CD4-positive, alpha-beta T cell (primary cell): ENCODE measurements around the gene ERO1A. TPM values are rescaled to one million over a fixed set of nuclear protein-coding genes. Genes with fewer than 3 reads are reported as not detected.
"Not testable (repeated sequence)": the region's sequence is repeated elsewhere in the genome, so short reads cannot be mapped to it uniquely, and the experiment has no call there.

Experiments
- ATAC-seq: fragments of 200-7000 bp; cut with Tn5 transposase; one replicate; pipeline ENCODE4 v1.10.0; 2022; ENCODE audit warnings: mild to moderate bottlenecking; ENCODE audit not compliant: poor library complexity
- CTCF ChIA-PET: fragments of 350-600 bp; sonication (Branson Sonifier 250); formaldehyde crosslinking; loops from one replicate; lab custom pipeline; 2021; ENCODE audit warnings: antibody characterized with exemption, inconsistent platforms; lab: Charles Lee
- POLR2A ChIA-PET: fragments of 350-600 bp; sonication (Branson Sonifier 250); formaldehyde crosslinking; loops from one replicate; lab custom pipeline; 2021; ENCODE audit warnings: antibody characterized with exemption, inconsistent platforms; lab: Charles Lee
- DNase-seq, 14 experiments: peaks; one replicate each; pipeline ENCODE4 v3.0.0-alpha.2; 2013 to 2020; ENCODE audit warnings: mixed read lengths in 2 of 14
- H3K27ac ChIP-seq, 2 donors: one replicate each; pipeline versions ENCODE4 v1.5.1 to v1.7.0; 2013; ENCODE audit warnings: low read length in 2 of 2, low read depth in 1 of 2, mild to moderate bottlenecking in 1 of 2
- H3K27me3 ChIP-seq, 2 experiments: 1 replicate in 1 of 2; 2 replicates in 1 of 2; pipeline versions ENCODE4 v1.6.1 to v1.7.0; 2013; ENCODE audit warnings: low read length in 2 of 2, control low read depth in 1 of 2, mild to moderate bottlenecking in 1 of 2, moderate library complexity in 1 of 2; ENCODE audit not compliant: insufficient read depth in 2 of 2, control insufficient read depth in 1 of 2
- H3K36me3 ChIP-seq: one replicate; pipeline ENCODE4 v1.6.1; 2013; ENCODE audit warnings: low read length, control low read depth; ENCODE audit not compliant: insufficient read depth
- H3K4me1 ChIP-seq: one replicate; pipeline ENCODE4 v1.6.1; 2013; ENCODE audit warnings: low read length, control low read depth; ENCODE audit not compliant: insufficient read depth
- H3K4me3 ChIP-seq: one replicate; pipeline ENCODE4 v1.5.1; 2013; ENCODE audit warnings: mild to moderate bottlenecking, low read length, moderate library complexity
- H3K9me3 ChIP-seq, 2 experiments: 1 replicate in 1 of 2; 2 replicates in 1 of 2; pipeline versions ENCODE4 v1.6.1 to v1.7.0; 2013; ENCODE audit warnings: low read length in 2 of 2, mild to moderate bottlenecking in 2 of 2, control low read depth in 1 of 2, moderate library complexity in 1 of 2; ENCODE audit not compliant: control insufficient read depth in 1 of 2, insufficient read depth in 1 of 2
- H3K27ac Mint-ChIP-seq: one replicate; pipeline ENCODE4 v1.8.0; 2020; ENCODE audit warnings: mixed read lengths
- H3K27me3 Mint-ChIP-seq: one replicate; pipeline ENCODE4 v1.8.0; 2021; ENCODE audit warnings: mixed read lengths
- H3K36me3 Mint-ChIP-seq: one replicate; pipeline ENCODE4 v1.8.0; 2021; ENCODE audit warnings: low read depth, mixed read lengths
- H3K4me1 Mint-ChIP-seq: one replicate; pipeline ENCODE4 v1.8.0; 2021; ENCODE audit warnings: low read depth, mixed read lengths
- H3K4me3 Mint-ChIP-seq: one replicate; pipeline ENCODE4 v1.8.0; 2020; ENCODE audit warnings: mild to moderate bottlenecking, mixed read lengths
- H3K9me3 Mint-ChIP-seq: one replicate; pipeline ENCODE4 v1.8.0; 2020; ENCODE audit warnings: mixed read lengths
- intact Hi-C, 2 experiments: fragments of 100-400 bp; cut with DNase I in 1 of 2; cut with micrococcal nuclease in 1 of 2; formaldehyde crosslinking; loops; one replicate each; pipeline versions ENCODE4 v1.15.1 to v1.9.0; 2023 to 2025; cut with DNase I, micrococcal nuclease
- total RNA-seq, 174 experiments: library from RNA in 2 of 174; stranded (reverse) in 2 of 174; gene quantifications; one replicate each; pipeline ENCODE4 v1.2.3 and lab custom pipeline; 2021 to 2026
- TF ChIP-seq, protein P1 (sequence below): fragments of 200-600 bp; IDR thresholded peaks from one replicate; pipeline ENCODE4 v1.8.0; 2022; ENCODE audit warnings: antibody characterized with exemption, mild to moderate bottlenecking

The ERO1A gene
- total RNA-seq, 2 experiments from 2014 or later: 58.6 to 60.7 TPM

DNA sequence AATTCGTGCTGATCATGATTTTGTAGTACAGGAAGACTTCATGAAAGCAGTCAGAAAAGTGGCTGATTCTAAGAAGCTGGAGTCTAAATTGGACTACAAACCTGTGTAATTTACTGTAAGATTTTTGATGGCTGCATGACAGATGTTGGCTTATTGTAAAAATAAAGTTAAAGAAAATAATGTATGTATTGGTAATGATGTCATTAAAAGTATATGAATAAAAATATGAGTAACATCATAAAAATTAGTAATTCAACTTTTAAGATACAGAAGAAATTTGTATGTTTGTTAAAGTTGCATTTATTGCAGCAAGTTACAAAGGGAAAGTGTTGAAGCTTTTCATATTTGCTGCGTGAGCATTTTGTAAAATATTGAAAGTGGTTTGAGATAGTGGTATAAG, 32.2 kb upstream of the ERO1A start:
- H3K4me3 ChIP-seq, DNase-seq, H3K9me3 Mint-ChIP-seq, H3K27me3 Mint-ChIP-seq, intact Hi-C loops, H3K27ac ChIP-seq, H3K4me3 Mint-ChIP-seq, H3K9me3 ChIP-seq, ATAC-seq, H3K27me3 ChIP-seq: not testable (repeated sequence)
- CTCF ChIA-PET: interaction anchor here (0.9 to 1.0 kb wide), 2 partner anchors 14 to 63 kb away, joined by 3 read pairs; no protein-coding TSS in a partner anchor
- Mint-ChIP-seq H3K4me1 (peaks cover 39% of the 10 kb centered on the region), H3K36me3 (peaks cover 77% of the 10 kb centered on the region), H3K27ac (peak overlapping the region; percentile 94)
- POLR2A ChIA-PET: interaction anchor here (0.7 to 5.8 kb wide), 3 partner anchors 15 to 121 kb away, joined by 3 to 113 read pairs (median 4); partner anchors contain the start of gene PSMC6
- peaks cover 21% of the 10 kb centered on the region for H3K4me1 ChIP-seq
- peaks cover 54% of the 10 kb centered on the region for H3K36me3 ChIP-seq

DNA sequence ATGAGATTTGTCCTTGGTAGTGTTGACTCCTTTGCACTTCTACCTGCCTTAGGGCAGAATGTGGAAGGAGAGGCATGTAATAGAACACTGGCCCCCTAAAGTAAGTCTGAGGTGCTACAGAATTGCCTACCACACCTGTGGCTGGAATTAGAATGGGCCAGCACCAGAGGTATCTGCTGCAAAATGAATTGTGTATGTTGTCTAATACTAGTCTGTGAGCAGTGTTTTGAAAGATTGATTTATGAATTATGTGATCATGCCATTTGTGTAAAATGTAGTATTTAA, 28.9 kb upstream of the ERO1A start:
- Histone ChIP-seq H3K27me3 (no peaks in the 10 kb centered on the region), H3K27ac (no peak overlapping the region), H3K36me3 (peaks cover 72% of the 10 kb centered on the region), H3K4me1 (peaks cover 3% of the 10 kb centered on the region), H3K4me3 (no peak overlapping the region), H3K9me3 (no peaks in the 10 kb centered on the region)
- intact Hi-C loops: loop anchor here in 1 of 2 experiments (2.0 kb wide), 1 partner anchor 16 kb away; no protein-coding TSS in a partner anchor
- DNase-seq (no peak), ATAC-seq (peak; percentile 41)
- Mint-ChIP-seq H3K9me3 (no peaks in the 10 kb centered on the region), H3K4me3 (no peak overlapping the region), H3K36me3 (peaks cover 81% of the 10 kb centered on the region), H3K4me1 (peaks cover 36% of the 10 kb centered on the region), H3K27me3 (no peaks in the 10 kb centered on the region), H3K27ac (peak overlapping the region; percentile 58)
- ChIA-PET POLR2A (interaction anchor here (4.1 kb wide), 1 partner anchor 19 kb away, joined by 29 read pairs; no protein-coding TSS in a partner anchor), CTCF (interaction anchor here (1.9 kb wide), 1 partner anchor 29 kb away, joined by 4 read pairs; the partner anchor contains the start of gene ERO1A)
- TF ChIP-seq, protein P1, sequence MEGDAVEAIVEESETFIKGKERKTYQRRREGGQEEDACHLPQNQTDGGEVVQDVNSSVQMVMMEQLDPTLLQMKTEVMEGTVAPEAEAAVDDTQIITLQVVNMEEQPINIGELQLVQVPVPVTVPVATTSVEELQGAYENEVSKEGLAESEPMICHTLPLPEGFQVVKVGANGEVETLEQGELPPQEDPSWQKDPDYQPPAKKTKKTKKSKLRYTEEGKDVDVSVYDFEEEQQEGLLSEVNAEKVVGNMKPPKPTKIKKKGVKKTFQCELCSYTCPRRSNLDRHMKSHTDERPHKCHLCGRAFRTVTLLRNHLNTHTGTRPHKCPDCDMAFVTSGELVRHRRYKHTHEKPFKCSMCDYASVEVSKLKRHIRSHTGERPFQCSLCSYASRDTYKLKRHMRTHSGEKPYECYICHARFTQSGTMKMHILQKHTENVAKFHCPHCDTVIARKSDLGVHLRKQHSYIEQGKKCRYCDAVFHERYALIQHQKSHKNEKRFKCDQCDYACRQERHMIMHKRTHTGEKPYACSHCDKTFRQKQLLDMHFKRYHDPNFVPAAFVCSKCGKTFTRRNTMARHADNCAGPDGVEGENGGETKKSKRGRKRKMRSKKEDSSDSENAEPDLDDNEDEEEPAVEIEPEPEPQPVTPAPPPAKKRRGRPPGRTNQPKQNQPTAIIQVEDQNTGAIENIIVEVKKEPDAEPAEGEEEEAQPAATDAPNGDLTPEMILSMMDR: no peak

DNA sequence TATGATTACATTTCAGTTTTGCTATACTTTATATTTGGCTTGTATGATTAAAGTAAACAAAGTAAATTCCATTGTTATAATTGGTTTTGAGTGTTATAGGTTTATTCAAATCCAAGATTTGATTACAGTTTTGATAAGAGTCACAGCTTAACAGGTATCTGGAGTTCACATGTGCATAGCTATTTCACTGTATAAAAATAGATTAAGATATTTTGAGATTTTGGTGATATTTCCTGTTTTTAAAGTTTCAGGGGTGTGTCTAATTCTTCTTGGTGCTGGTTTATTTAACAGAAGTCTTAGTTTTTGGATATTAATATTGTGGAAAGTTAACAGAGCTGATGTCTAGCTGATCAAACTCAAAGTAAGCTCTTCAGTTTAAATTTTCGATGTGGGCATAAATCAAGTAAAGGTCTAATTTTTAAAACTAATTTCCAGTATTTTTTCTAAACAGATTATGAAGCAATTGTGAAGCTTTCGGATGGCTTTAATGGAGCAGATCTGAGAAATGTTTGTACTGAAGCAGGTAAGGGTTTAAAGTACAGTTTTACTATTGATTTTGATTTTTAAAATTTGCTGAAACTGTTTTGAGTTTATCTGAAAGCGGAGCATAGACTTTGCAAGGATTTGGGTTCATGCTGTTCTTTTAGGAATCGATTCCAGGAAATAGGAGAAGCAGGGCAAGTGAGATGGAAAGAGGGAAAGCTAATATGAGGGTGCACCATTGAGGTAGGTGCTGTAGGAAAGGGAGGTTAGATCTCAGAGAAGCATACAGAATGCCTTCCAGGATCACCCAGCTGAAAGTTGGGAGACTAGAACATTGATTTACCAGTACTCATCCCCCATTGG, 28.4 kb upstream of the ERO1A start:
- DNase-seq (no peak), ATAC-seq (no peak)
- H3K27me3 Mint-ChIP-seq: no peaks in the 10 kb centered on the region
- H3K4me1 Mint-ChIP-seq: peaks cover 36% of the 10 kb centered on the region
- no peaks in the 10 kb centered on the region for H3K27me3 ChIP-seq
- no peaks in the 10 kb centered on the region for H3K9me3 Mint-ChIP-seq
- TF ChIP-seq, protein P1: no peak
- H3K27ac ChIP-seq: no peak overlapping the region
- H3K4me3 Mint-ChIP-seq: no peak overlapping the region
- no peak overlapping the region for H3K4me3 ChIP-seq
- peak overlapping the region; percentile 58 for H3K27ac Mint-ChIP-seq
- ChIA-PET CTCF (interaction anchor here (0.6 to 1.9 kb wide), 4 partner anchors 12 to 32 kb away, joined by 3 to 4 read pairs (median 4); partner anchors contain the start of gene ERO1A), POLR2A (interaction anchor here (1.0 to 4.1 kb wide), 3 partner anchors 16 to 28 kb away, joined by 3 to 29 read pairs (median 7); partner anchors contain the start of gene ERO1A)
- H3K9me3 ChIP-seq: no peaks in the 10 kb centered on the region
- peaks cover 3% of the 10 kb centered on the region for H3K4me1 ChIP-seq
- peaks cover 77% of the 10 kb centered on the region for H3K36me3 ChIP-seq
- H3K36me3 Mint-ChIP-seq: peaks cover 83% of the 10 kb centered on the region
- intact Hi-C loops: loop anchor here in 1 of 2 experiments (2.0 kb wide), 1 partner anchor 15 kb away; no protein-coding TSS in a partner anchor
